ENCODE measurements around the gene MAJIN. TPM values are rescaled to one million over a fixed set of nuclear protein-coding genes. Genes with fewer than 3 reads are reported as not detected.
"Not testable (repeated sequence)": the region's sequence is repeated elsewhere in the genome, so short reads cannot be mapped to it uniquely, and the experiment has no call there.

Gene MAJIN, protein sequence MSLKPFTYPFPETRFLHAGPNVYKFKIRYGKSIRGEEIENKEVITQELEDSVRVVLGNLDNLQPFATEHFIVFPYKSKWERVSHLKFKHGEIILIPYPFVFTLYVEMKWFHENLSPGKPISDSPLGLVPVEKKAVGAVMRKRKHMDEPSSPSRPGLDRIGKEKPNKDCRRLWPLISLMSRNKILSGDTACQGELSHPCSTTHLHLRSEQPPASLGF
- total RNA-seq: not detected
- long read RNA-seq: 0 reads

DNA sequence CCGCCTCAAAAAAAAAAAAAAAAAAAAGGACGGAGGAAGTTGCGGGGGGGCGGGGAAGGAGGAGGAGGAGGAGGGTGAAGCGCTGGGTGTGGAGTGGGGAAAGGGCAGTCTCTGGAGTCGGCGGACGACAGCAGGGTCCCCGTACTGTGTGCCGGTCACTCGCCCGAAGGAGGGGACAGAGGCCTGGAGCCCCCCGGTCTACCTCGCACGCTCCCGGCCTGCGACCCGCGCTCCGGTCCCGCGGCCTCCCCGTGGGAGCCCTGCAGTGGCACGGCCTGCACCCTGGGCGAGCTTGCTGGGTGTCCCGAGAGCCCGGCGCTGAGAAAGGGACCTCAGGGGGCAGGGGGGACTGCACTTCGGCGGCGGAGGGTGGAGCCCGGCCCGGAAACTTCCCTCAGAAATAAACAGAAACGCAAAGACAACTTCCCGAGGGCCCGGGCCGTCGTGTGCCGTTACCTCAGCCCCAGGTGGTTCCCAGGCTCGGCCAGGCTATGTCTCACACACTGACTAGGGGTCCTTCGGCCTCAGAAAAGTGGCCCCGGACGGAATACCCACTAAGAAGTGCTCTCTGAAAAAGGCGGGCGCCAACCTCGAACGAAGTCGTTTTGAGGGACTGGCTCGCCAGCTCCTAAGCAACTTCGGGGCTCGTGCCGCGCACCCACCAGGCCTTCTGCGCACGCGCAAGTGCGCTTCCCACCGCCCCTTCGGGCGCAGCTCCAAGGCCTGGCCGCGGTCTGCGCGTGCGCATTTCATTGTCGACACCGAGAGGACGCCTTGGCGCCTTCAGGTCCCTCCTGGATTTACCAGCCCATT lies at the start of gene MAJIN:
Gene MAJIN, minus strand, starts transcription at position 688 of the 813 bp plus-strand sequence. CDS start 12,703 bp downstream, outside the sequence.
- intact Hi-C loops (cut with DNase I): no loop called here
- peak; percentile 94 for DNase-seq
- ATAC-seq (ENCODE audit: poor library complexity): peak; percentile 96

DNA sequence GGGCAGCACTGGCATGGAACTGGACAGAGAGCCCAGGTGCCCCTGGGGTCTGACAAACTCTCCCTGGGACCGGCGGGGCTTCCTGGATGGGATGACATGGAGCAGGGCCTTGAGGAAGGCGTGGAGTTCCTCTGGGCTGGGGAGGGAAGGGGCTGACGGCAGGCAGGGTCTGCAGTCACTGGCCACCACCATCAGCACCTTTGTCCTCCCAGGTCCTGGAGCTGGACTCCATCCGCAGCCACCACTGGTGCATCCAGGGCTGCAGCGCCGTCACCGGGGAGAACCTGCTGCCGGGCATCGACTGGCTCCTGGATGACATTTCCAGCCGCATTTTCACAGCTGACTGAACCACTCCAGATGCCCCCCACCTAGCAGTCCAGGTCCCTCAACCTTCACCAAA lies 49.6 kb upstream of the MAJIN start:
- intact Hi-C loops (cut with DNase I): no loop called here
- no peak for DNase-seq
- ATAC-seq (ENCODE audit: poor library complexity): no peak

DNA sequence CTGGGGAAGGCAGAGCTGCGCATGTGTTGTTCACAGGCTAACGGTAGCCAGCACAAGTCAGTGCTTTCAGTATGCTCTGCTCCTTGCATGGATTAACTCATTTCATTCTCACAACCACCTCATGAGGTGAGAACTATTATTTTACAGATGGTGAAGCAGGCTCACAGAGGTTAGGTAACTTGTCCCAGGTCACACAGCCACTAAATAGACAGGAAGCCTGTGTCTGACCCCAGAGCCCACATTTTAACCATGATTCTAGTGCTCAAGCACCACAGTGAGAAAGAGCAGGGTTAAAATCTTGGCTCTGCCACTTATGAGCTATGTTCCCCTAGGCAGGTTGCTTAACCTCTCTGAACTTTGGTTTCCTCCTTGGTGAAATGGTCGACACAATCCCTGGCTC lies 49.1 kb upstream of the MAJIN start:
- intact Hi-C loops (cut with DNase I): no loop called here
- no peak for ATAC-seq (ENCODE audit: poor library complexity)
- DNase-seq: no peak

DNA sequence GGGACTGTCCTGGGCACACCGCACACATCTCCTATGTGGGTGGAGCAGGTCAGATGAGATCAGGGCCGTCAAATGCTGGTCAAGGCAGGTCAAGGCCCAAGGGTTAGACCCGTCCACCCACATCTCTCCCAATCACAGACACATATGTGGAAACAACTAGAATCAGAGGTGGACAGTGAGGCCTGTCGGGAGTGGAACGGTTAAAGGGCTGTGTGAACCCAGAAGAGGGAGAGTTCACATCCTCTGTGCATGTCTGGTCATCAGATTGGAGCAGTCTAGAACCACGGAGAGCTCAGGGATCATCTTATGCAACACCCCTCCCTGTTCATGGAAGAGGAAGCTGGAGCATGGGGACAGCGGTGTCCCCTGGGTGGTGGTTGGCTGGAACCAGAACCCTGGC lies 47.9 kb upstream of the MAJIN start:
- DNase-seq (no peak), ATAC-seq (ENCODE audit: poor library complexity) (no peak)
- intact Hi-C loops (cut with DNase I): loop anchor here (10.0 kb wide), 1 partner anchor 175 kb away; the partner anchor contains the start of gene CDC42BPG

DNA sequence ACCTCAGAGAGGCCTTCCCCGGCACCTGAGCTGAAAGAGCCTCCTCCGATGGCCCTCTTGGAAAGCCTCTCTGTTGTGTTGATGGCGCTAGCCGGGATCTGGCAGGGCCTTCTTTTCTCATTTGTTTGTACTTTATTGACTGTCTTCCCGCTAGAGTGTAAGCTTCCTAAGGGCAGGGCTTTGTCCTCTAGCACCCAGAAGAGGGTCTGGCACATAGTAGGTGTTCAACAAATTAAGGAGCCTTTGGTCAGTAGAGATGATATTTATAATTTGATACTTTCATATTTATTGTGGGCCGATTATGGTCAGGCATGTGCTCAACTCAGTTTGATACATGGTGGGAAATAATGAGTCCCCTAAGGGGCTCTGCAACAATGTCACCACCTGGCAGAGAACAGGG lies 46.0 kb upstream of the MAJIN start:
- no peak for DNase-seq
- ATAC-seq (ENCODE audit: poor library complexity): no peak
- intact Hi-C loops (cut with DNase I): loop anchor here (10.0 kb wide), 1 partner anchor 173 kb away; the partner anchor contains the start of gene CDC42BPG

DNA sequence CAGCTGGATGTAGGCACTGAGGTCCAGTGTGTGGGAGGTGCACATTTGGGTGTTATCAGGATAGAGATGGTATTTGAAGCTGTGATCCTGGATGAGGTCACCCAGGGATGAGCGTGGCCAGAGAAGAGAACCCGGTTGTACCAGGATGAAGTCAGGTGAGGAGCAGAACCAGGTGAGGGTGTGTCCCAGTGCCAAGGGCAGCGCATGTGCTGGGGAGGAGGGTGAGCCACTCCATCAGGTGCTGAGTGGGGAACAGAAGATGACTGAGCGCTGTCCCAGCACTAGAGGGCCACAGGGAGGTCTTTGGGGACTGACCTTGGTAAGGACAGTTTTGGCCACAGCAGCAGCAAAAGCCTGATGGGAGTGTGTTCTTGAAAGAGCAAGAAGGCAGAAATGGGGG lies 44.8 kb upstream of the MAJIN start:
- intact Hi-C loops (cut with DNase I): loop anchor here (10.0 kb wide), 1 partner anchor 172 kb away; the partner anchor contains the start of gene CDC42BPG
- DNase-seq (no peak), ATAC-seq (ENCODE audit: poor library complexity) (no peak)

DNA sequence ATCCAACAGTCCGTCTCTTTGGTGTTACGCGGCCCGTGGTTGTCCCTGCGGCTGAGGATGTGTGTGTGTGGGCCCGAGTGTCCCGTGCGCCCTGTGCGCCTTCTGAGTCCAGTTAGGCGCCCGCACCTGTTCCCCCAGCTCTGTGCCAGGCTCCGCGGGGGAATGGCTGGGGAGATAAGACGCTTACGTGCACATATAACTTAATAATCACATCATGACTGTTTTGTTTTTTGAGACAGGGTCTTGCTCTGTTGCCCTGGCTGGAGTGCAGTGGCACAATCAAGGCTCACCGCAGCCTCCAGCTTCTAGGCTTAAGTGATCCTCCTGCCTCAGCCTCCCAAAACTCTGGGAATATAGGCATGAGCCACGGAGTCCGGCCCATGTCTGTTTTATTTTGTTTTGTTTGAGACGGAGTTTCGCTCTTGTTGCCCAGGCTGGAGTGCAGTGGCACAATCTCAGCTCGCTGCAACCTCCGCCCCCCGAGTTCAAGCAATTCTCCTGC lies 42.9 kb upstream of the MAJIN start:
- ATAC-seq (ENCODE audit: poor library complexity) (peak; percentile 14), DNase-seq (no peak)
- intact Hi-C loops (cut with DNase I): loop anchor here (10.0 kb wide), 1 partner anchor 170 kb away; the partner anchor contains the start of gene CDC42BPG

DNA sequence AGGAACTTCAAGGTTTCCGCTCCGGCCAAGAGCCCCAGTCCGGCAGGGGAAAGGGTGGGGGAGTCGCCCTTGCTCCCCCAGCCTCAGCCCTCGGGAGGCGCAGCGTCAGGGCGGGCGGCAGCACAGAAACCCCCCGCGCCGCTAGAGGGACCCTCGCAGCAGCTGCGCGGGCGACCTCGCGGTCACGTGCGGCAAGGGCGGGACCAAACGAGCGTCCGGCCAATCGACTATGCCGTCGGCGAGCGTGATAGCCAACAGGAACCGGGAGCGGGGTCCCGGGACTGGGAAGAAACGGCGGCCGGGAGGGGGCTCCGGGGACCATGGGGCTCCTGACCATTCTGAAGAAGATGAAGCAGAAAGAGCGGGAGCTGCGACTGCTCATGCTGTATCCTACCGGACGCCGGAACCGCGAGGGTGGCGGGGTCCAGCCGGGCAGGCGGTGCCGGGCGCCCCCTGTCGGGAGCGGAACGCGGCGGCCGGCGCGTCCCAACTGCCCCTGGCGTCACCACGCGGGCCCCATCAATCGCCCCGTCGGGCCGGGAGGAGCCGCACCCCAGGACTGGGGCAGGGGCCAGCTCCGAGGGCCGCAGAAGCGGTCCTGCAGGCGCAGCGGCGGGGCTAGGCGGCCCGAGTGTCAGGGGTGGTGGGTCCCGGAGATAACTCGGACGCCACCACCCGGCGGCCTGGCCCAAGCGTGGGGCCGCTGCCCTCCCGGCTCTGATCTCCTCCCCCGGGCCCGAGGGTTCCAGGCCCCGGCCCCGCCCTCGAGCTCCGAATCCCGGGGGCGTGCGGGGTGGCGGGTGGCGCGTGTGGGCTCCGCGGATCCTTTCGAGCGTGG lies 42.2 kb upstream of the MAJIN start, which contains the start of gene ARL2:
Gene ARL2, plus strand, starts transcription at position 273 of the 838 bp plus-strand sequence. Its CDS starts 48 bp downstream, at position 321.
- ATAC-seq (ENCODE audit: poor library complexity) (peak; percentile 97), DNase-seq (peak; percentile 96)

DNA sequence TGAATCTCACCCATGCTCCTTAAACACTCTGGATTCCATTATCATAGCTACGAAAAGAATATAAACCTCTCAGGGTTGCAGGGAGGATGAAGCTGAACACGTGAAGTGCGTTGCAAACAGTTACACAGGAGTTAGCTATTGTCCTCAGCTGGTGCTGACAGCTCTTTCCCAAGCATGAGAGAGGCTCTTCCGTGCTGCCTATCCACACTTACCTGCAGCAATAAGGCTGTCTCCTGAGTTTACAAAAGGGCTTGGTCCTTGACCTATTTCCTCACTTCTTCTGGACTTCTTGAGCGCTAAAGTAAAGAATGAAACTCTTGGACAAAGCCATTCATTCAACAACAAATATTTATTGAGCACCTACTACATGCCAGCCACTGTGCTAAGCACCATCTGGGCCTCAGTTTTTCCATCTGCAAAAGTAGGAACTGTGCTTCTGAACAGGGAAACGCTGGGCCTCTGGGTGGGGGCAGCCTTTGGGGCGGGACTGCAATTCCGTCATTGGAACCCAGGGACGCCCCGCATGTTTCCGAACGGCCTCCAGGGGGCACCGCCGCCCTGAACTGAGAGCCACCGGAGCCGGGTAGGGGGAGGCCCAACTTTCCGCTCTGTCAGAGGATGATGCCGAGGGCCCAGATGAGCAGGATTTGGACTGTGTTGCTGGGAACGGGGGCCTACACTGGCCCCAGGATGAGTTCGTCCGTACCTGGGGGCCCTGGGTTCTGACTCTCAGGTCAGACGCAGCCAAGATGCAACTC lies 41.4 kb upstream of the MAJIN start:
- DNase-seq: peak; percentile 95
- intact Hi-C loops (cut with DNase I): loop anchor here (10.0 kb wide), 1 partner anchor 169 kb away; the partner anchor contains the start of gene CDC42BPG
- peak; percentile 94 for ATAC-seq (ENCODE audit: poor library complexity)

More for the DNA sequence above, 42.2 kb upstream of the MAJIN start, which contains the start of gene ARL2:
- intact Hi-C loops (cut with DNase I): loop anchor here (10.0 kb wide), 1 partner anchor 169 kb away; the partner anchor contains the start of gene CDC42BPG

DNA sequence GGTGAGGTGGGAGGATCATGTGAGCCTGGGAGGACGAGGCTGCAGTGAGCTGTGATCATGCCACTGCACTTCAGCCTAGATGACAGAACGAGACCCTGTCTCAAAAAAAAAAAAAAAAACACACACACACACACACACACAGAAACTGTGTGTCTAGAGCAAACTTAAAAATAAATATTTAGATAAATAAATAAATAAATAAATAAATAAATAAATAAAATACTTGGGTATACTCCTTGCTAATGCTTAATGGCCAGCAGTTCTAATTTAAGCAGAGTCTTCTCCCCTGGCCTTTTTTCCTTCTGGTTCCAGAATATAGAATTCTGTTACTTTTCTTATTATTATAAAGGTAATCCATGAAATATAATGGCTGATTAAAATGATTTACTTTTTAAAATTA lies 37.0 kb upstream of the MAJIN start:
- intact Hi-C loops (cut with DNase I): no loop called here

DNA sequence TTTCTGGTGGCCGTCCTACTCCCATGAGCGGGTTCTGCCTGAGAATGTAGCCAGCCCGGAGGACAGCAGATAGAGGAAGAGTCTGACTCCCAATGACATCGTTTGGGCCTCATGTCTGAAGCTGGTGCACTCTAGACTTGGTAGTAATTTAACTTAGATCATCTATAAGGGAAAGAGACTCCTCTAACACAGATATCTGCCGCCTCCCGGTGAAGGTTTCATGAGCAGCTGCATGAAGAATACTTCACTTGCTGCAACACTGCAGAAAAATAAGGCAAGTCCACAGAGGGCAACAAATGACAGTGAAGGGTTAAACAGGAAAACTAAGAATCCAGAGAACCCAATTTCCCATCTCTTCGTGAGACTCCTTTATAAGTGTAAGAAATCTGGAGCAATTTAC lies 36.1 kb upstream of the MAJIN start:
- no peak for DNase-seq
- ATAC-seq (ENCODE audit: poor library complexity): no peak
- intact Hi-C loops (cut with DNase I): no loop called here

More for the DNA sequence above, 37.0 kb upstream of the MAJIN start:
- ATAC-seq (ENCODE audit: poor library complexity) (no peak), DNase-seq (no peak)

DNA sequence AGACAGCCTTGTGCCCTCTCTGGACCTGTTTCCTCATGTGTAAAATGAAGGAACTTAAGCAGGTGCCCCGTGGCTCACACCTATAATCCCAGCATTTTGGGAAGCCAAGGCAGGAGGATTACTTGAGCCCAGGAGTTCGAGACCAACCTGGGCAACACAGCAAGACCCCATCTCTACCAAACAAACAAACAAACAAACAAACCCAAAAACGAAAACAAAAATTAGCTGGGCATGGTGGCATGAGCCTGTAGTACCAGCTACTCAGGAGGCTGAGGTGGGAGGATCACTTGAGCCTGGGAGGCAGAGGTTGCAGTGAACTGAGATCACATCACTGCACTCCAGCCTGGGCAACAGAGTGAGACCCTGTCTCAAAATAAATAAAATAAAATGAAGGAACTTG lies 32.1 kb upstream of the MAJIN start:
- ATAC-seq (ENCODE audit: poor library complexity); intact Hi-C loops (cut with DNase I); DNase-seq: not testable (repeated sequence)

DNA sequence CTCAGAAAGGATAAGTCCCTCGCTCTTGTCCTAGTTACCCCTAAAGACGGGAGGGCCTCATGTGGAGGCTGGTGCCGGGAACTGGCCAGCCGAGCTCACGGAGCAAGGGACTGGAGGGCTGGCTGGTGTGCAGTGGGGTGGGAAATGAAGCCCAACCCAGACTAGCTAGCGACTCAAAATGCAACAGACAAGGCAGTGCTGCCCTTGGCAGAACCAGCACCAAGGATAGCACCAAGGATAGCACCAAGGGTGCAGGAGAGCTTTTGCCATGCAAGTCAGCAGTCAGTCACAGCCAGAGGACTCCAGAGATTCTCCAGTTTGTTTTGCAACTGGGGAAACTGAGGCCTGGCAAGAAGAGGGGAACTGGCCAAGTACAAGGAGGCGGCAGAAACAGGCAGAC lies 31.4 kb upstream of the MAJIN start:
- intact Hi-C loops (cut with DNase I): no loop called here
- ATAC-seq (ENCODE audit: poor library complexity): no peak
- no peak for DNase-seq

DNA sequence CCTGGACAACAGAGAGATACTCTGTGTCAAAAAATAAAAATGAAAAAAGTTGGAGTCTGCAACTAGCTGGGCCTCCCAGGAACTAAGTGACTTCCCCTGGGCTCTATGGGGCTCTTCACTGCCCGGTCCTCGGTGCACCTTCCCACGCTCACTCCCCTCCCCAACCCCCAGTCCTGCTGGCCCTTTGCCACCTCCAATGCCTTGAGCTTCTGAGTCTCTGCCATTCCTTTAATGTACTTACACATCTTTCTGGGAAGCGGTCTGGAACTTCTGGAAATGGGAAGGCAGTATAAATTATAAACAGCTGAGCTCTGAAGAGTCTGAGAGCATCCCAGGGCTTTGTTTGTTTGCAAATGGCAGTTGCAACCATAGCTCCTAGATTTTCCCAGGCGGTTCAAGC lies 30.8 kb upstream of the MAJIN start:
- DNase-seq (no peak), ATAC-seq (ENCODE audit: poor library complexity) (no peak)
- intact Hi-C loops (cut with DNase I): no loop called here

DNA sequence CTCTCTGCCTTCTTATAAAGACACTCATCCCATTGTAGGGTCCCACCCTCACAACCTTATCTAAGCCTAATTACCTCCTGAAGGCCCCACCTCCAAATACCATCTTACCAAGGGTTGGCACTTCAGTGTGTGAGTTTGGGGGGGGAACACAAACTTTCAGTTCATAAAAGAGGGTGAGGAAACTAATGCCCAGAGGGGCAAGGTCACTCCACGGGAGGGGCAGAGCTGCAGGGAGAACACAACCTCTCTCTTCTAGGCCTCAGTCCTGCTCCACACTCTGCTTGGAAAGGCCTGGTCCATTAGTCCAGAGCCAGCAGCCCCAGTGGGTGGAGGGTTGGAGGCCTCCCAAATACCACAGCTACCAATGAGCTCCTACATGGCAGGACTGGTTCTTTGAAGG lies 27.6 kb upstream of the MAJIN start:
- ATAC-seq (ENCODE audit: poor library complexity) (no peak), DNase-seq (no peak)
- intact Hi-C loops (cut with DNase I): no loop called here

DNA sequence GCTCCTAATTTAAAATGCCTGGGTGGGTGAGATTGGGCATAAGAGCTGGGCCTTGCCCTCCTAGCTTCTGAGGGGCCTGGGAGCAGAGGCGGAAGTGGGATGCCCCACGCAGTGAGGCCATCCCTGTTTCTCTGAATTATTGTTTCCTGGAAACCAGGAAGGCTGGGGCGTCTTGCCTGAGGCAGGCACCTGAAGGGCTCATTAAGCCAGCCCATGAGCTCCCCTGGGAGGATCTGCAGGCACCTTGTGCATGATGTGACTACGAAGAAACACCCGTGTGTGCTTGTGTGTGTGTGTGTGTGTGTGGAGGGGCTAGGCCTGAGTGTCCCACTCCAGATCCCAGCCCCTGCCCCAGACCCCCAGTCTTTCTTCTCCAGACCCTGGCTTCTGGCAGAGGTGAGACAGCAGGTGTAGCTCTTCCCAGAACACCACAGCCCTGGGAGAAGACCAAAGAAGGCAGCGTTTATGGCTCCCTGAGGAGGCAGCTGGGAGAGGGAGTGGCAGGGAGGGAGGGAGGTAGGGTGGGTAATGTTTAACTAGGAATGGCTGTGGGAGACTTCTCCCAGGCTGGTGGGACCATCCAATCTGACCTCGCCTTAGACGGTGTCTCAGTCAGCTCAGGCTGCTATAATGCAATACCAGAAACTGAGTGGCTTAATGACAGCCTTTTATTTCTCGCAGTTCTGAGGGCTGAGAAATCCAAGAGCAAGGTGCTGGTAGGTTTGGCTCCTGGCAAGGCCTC lies 27.0 kb upstream of the MAJIN start:
- ATAC-seq (ENCODE audit: poor library complexity): peak; percentile 38
- intact Hi-C loops (cut with DNase I): no loop called here

DNA sequence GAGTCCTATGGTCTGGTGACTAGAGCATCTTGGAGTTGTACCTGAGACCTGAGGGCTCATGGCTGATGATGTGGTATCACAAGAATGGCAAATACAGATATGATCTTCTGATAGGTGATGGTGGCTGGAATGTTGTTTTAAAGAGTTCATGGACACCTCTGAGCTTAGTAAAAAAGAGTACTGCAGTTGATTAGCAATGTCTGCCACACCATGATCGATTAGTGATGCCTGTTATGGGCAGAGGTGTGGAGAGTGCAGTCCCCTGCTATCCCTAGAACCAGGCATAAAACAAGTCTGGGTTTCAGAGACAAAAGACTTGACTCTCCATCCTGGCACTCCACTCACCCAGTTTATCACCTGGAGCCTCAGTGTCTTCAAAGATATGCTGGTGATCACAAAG lies 26.2 kb upstream of the MAJIN start:
- intact Hi-C loops (cut with DNase I): no loop called here
- DNase-seq (no peak), ATAC-seq (ENCODE audit: poor library complexity) (no peak)

More for the DNA sequence above, 27.0 kb upstream of the MAJIN start:
- DNase-seq: no peak

Data from Right ventricle myocardium superior (tissue), 1 donor.